Subcutaneous adipose tissue (tissue), 4 donors: ENCODE results near the gene SLC9A2. TPM values are rescaled to one million over a fixed set of nuclear protein-coding genes. Genes with fewer than 3 reads are reported as not detected.

Experiments used
- total RNA-seq, 4 donors: library from RNA; depleted of rRNA; stranded (reverse); fragments of >200 nt; gene quantifications; one replicate each; pipeline ENCODE4 v1.1.0, GENCODE V29; 2016
- TF ChIP-seq, protein P1 (sequence below): fragments of 450-650 bp; IDR thresholded peaks from one replicate; pipeline ENCODE4 v1.5.1; 2016; ENCODE audit warnings: low read depth, mild to moderate bottlenecking, control low read depth, antibody characterized with exemption, moderate library complexity

SLC9A2 gene
- total RNA-seq, 4 donors from 2014 or later = under 0.01 to 0.49 (median 0.17) TPM; not detected in 1

GRCh38 chr2:102735416-102736109 lies 116.2 kb downstream of the SLC9A2 start:
- TF ChIP-seq, protein P1, sequence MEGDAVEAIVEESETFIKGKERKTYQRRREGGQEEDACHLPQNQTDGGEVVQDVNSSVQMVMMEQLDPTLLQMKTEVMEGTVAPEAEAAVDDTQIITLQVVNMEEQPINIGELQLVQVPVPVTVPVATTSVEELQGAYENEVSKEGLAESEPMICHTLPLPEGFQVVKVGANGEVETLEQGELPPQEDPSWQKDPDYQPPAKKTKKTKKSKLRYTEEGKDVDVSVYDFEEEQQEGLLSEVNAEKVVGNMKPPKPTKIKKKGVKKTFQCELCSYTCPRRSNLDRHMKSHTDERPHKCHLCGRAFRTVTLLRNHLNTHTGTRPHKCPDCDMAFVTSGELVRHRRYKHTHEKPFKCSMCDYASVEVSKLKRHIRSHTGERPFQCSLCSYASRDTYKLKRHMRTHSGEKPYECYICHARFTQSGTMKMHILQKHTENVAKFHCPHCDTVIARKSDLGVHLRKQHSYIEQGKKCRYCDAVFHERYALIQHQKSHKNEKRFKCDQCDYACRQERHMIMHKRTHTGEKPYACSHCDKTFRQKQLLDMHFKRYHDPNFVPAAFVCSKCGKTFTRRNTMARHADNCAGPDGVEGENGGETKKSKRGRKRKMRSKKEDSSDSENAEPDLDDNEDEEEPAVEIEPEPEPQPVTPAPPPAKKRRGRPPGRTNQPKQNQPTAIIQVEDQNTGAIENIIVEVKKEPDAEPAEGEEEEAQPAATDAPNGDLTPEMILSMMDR = no peak

DNA sequence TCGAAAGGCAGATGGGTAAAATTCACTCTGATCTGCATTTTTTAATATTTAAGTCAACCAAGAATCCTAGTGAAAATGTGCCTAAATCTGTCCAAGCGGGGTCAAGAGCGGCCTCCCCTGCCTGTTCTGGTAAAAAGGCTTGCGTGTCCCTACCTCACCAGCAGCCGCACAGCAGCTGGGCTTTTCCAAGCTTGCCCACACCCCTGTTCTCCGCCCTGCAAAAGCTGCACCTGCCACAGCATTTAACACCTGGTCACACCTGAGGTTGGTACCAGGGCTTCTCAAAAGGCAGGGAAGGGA lies 116.7 kb downstream of the SLC9A2 start:
- TF ChIP-seq, protein P1 = no peak

GRCh38 chr2:102736410-102737409 lies 117.4 kb downstream of the SLC9A2 start:
- TF ChIP-seq, protein P1 = no peak

DNA sequence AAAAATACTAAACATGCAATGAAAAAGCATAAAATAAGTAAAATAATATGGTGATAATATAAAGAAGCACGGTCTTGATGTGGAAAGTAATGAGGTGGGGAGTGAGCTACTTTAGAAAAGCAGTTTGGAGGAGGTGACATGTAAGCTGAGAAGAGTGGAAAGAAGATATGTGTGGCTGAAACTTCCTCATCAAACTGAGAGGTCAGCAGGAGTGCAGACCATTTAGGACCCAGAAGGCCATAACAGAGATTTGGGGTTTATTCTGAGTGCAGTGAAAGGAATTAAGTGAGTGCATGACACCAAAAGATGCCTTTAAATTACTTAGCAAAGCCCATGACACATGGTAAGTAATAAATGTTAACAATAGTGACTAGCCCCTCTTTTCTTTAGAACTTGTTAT lies 118.1 kb downstream of the SLC9A2 start:
- TF ChIP-seq, protein P1 = no peak

DNA sequence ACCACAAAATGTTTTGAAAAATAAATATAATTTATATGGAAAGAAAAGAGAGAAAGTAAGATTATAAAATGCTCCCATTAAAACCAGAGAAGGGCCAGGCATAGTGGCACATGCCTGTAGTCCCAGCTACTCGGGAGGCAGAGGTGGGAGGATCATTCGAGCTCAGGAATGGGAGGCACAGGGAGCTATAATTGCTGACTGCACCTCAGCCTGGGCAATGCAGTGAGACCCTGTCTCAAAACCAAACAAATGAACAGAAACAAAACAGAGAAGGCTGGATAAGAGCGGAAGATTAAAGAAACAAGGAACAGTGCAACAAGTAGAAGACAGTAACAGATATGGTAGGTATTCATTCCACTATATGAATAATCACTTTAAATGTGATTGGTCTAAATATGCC lies 123.9 kb downstream of the SLC9A2 start:
- TF ChIP-seq, protein P1 = no peak

- TF ChIP-seq, protein P1 = no peak
These were observed 128.8 kb downstream of the SLC9A2 start for GRCh38 chr2:102748107-102748506.

DNA sequence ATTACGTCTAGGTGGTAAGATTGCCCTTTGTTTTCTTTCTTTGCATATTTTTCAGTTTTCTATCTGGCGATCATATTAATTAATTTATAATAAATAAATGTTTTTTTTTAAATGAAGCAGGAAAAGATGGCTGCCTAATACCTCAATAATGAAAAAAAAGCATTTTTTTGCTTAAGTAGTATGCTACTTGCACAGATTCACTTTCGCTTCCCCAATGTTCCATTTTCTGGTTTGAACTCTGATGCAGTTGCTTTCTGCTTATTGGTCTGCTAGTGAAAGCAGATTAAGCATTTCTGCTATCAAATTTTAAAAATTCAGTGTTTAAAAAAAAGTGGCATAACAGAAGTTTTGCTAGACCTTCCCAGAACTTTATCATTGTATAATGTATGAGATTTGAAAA lies 130.6 kb downstream of the SLC9A2 start:
- TF ChIP-seq, protein P1 = no peak
